ENCODE measurements around the gene NKRF. TPM values are rescaled to one million over a fixed set of nuclear protein-coding genes. Genes with fewer than 3 reads are reported as not detected.

The NKRF gene
- total and polyA plus RNA-seq, 9 of the 15 experiments (the other 6 are each of a cell fraction or from before 2014, with no cell fraction given) = 8.9 to 31.9 (median 19.0) TPM

DNA sequence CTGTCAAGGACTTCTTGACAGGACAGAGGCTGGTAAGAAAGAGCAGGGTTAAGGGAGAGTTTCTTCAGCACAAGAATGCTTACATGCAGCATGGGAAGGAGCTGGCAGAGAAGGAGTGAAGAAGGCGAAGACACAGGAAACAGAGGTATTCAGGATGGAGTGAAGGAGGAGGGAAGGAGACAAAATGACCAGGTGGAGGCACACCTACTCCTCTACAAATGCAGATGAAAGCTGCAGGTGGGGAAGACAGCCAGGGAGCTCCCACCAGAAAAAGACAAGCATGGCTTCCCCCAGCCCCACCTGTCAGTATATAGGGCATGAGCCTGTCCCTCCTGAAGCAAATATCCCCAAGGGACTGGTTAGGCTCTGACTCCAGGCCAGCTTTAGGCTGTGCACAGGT is 29.6 kb upstream of the NKRF start:
- intact Hi-C loops (cut with micrococcal nuclease) = no loop called here
- H4K20me1 ChIP-seq (replicated peaks; ENCODE audit: control insufficient read depth, insufficient read depth, low read length) = no peaks in the 10 kb centered on the region; the same call in 1 of the 2 replicates
- no peak overlapping the region for H2AFZ ChIP-seq (ENCODE audit: low read depth, low read length)
- no peak overlapping the region for H3K4me3 ChIP-seq
- ChIA-PET POLR2A (no interaction called here), CTCF (ENCODE audit: low intra/inter-chr PET ratio) (interaction anchor here (0.6 kb wide), 1 partner anchor 66 kb away, joined by 3 read pairs; no protein-coding TSS in a partner anchor)
- in situ Hi-C loops (cut with MboI) = no loop called here
- no peaks in the 10 kb centered on the region for H3K79me2 ChIP-seq (ENCODE audit: control insufficient read depth, insufficient read depth, low read length)
- ATAC-seq = no peak
- no peaks in the 10 kb centered on the region for H3K9me1 ChIP-seq (ENCODE audit: control insufficient read depth, insufficient read depth, low read length)
- DNase-seq (ENCODE audit: extremely low read depth in 1 of 4, low spot score in 3 of 4) = no peak
- WGBS (ENCODE audit: insufficient coverage, low coverage, missing lambda C conversion rate) = 100% methylated on average over 1 of the region's 1 CpG
- FAIRE-seq = no peak
- H3K27me3 ChIP-seq (ENCODE audit: control insufficient read depth in 2 of 2, insufficient read depth in 2 of 2, low read length in 2 of 2) = no peaks in the 10 kb centered on the region
- TF ChIP-seq, protein P1, sequence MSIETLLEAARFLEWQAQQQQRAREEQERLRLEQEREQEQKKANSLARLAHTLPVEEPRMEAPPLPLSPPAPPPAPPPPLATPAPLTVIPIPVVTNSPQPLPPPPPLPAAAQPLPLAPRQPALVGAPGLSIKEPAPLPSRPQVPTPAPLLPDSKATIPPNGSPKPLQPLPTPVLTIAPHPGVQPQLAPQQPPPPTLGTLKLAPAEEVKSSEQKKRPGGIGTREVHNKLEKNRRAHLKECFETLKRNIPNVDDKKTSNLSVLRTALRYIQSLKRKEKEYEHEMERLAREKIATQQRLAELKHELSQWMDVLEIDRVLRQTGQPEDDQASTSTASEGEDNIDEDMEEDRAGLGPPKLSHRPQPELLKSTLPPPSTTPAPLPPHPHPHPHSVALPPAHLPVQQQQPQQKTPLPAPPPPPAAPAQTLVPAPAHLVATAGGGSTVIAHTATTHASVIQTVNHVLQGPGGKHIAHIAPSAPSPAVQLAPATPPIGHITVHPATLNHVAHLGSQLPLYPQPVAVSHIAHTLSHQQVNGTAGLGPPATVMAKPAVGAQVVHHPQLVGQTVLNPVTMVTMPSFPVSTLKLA (conservative IDR thresholded peaks at IDR 0.05) = no peak
- no peak for TF ChIP-seq PTTG1 (tag; IDR thresholded peaks at IDR 0.05; ENCODE audit: low read depth)
- TF ChIP-seq RFX7 (CRISPR knock-in tag; IDR thresholded peaks at IDR 0.05) = no peak
- TF ChIP-seq POLR2AphosphoS5 (IDR thresholded peaks at IDR 0.05; ENCODE audit: control insufficient read depth, insufficient read depth, low read depth, low read length) = no peak
- TF ChIP-seq IRF9 (tag; IDR thresholded peaks at IDR 0.05) = no peak
- no peak for TF ChIP-seq DIDO1 (tag; IDR thresholded peaks at IDR 0.05; ENCODE audit: low read depth)
- TF ChIP-seq PHB (CRISPR knock-in tag; IDR thresholded peaks at IDR 0.05) = no peak
- TF ChIP-seq, protein P2, sequence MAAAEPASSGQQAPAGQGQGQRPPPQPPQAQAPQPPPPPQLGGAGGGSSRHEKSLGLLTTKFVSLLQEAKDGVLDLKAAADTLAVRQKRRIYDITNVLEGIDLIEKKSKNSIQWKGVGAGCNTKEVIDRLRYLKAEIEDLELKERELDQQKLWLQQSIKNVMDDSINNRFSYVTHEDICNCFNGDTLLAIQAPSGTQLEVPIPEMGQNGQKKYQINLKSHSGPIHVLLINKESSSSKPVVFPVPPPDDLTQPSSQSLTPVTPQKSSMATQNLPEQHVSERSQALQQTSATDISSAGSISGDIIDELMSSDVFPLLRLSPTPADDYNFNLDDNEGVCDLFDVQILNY (CRISPR knock-in tag; IDR thresholded peaks at IDR 0.05) = no peak
- no peaks in the 10 kb centered on the region for H3K9me3 ChIP-seq (replicated peaks; ENCODE audit: control insufficient read depth, insufficient read depth, low read depth, low read length)
- H3K27ac ChIP-seq (ENCODE audit: extremely low read depth, low read depth, low read length) = no peak overlapping the region
- no TSS peak for BruUV-seq (replicated peaks)
- H3K9ac ChIP-seq (ENCODE audit: insufficient read depth in 1 of 2, low read depth in 2 of 2, low read length in 2 of 2) = no peak overlapping the region
- no peaks in the 10 kb centered on the region for H3K4me1 ChIP-seq (replicated peaks in 1 of 2; ENCODE audit: control insufficient read depth in 2 of 2, insufficient read depth in 2 of 2, low read length in 2 of 2)
- no peak overlapping the region for H3K4me2 ChIP-seq (ENCODE audit: insufficient read depth, low read length)
- peaks cover 40% of the 10 kb centered on the region for H3K36me3 ChIP-seq (ENCODE audit: control insufficient read depth, insufficient read depth, low read length)
